ENCODE data around the gene UNC119. TPM values are rescaled to one million over a fixed set of nuclear protein-coding genes. Genes with fewer than 3 reads are reported as not detected.

UNC119 gene
- total and polyA plus RNA-seq, 9 donors, result 14.4 to 27.3 (median 19.3) TPM

GRCh38 chr17:28597606-28598383 is 45.4 kb upstream of the UNC119 start:
- no peak for DNase-seq
- TF ChIP-seq CTCF (IDR thresholded peaks at IDR 0.05) (no peak), POLR2A (IDR thresholded peaks at IDR 0.05) (no peak), EP300 (IDR thresholded peaks at IDR 0.05) (no peak)
- 31 to 39% (median 38%) methylated on average over 5 of the region's 5 CpGs for WGBS, 3 donors
- no peaks in the 10 kb centered on the region for H3K27me3 ChIP-seq
- H3K27ac ChIP-seq, result no peak overlapping the region
- no peaks in the 10 kb centered on the region for H3K36me3 ChIP-seq
- H3K9me3 ChIP-seq, result no peaks in the 10 kb centered on the region
- H3K4me1 ChIP-seq (ENCODE audit: insufficient read depth), result peaks cover 2% of the 10 kb centered on the region
- H3K4me3 ChIP-seq, result no peak overlapping the region
- intact Hi-C loops (cut with DNase I), result no loop called here

GRCh38 chr17:28592260-28592659 is 39.8 kb upstream of the UNC119 start:
- H3K4me1 ChIP-seq (ENCODE audit: insufficient read depth), result no peaks in the 10 kb centered on the region
- no peak for TF ChIP-seq POLR2A (IDR thresholded peaks at IDR 0.05)
- no peak for TF ChIP-seq EP300 (IDR thresholded peaks at IDR 0.05)
- no peak for TF ChIP-seq CTCF (IDR thresholded peaks at IDR 0.05)
- 90 to 94% (median 92%) methylated on average over 4 of the region's 4 CpGs for WGBS, 3 donors
- DNase-seq, result no peak
- intact Hi-C loops (cut with DNase I), result no loop called here
- H3K9me3 ChIP-seq, result no peaks in the 10 kb centered on the region
- no peak overlapping the region for H3K27ac ChIP-seq
- no peak overlapping the region for H3K4me3 ChIP-seq
- H3K27me3 ChIP-seq, result no peaks in the 10 kb centered on the region
- no peaks in the 10 kb centered on the region for H3K36me3 ChIP-seq

GRCh38 chr17:28585851-28586250 is 33.4 kb upstream of the UNC119 start:
- WGBS, 3 donors, result 87 to 94% (median 91%) methylated on average over 3 of the region's 3 CpGs
- Histone ChIP-seq H3K4me3 (no peak overlapping the region), H3K36me3 (no peaks in the 10 kb centered on the region), H3K9me3 (no peaks in the 10 kb centered on the region), H3K27ac (no peak overlapping the region), H3K4me1 (ENCODE audit: insufficient read depth) (no peaks in the 10 kb centered on the region), H3K27me3 (no peaks in the 10 kb centered on the region)
- DNase-seq, result no peak
- TF ChIP-seq CTCF (IDR thresholded peaks at IDR 0.05), result no peak
- TF ChIP-seq POLR2A (IDR thresholded peaks at IDR 0.05), result no peak
- TF ChIP-seq EP300 (IDR thresholded peaks at IDR 0.05), result no peak
- intact Hi-C loops (cut with DNase I), result no loop called here

- intact Hi-C loops (cut with DNase I), result no loop called here
- DNase-seq, result no peak
- TF ChIP-seq EP300 (IDR thresholded peaks at IDR 0.05) (no peak), CTCF (IDR thresholded peaks at IDR 0.05) (no peak), POLR2A (IDR thresholded peaks at IDR 0.05) (no peak)
- no peak overlapping the region for H3K4me3 ChIP-seq
- H3K4me1 ChIP-seq (ENCODE audit: insufficient read depth), result no peaks in the 10 kb centered on the region
- H3K27me3 ChIP-seq, result no peaks in the 10 kb centered on the region
- no peaks in the 10 kb centered on the region for H3K9me3 ChIP-seq
- 78 to 92% (median 89%) methylated on average over 3 of the region's 3 CpGs for WGBS, 3 donors
- H3K27ac ChIP-seq, result no peak overlapping the region
- H3K36me3 ChIP-seq, result no peaks in the 10 kb centered on the region
Measured at GRCh38 chr17:28584434-28584833, 32.0 kb upstream of the UNC119 start.
